ENCODE data around the gene LRFN2. TPM values are rescaled to one million over a fixed set of nuclear protein-coding genes. Genes with fewer than 3 reads are reported as not detected.
A peak's percentile ranks its signal among the peaks of the same experiment; 100 is the strongest.

The LRFN2 gene
- total RNA-seq, 1 donor, result not detected

DNA sequence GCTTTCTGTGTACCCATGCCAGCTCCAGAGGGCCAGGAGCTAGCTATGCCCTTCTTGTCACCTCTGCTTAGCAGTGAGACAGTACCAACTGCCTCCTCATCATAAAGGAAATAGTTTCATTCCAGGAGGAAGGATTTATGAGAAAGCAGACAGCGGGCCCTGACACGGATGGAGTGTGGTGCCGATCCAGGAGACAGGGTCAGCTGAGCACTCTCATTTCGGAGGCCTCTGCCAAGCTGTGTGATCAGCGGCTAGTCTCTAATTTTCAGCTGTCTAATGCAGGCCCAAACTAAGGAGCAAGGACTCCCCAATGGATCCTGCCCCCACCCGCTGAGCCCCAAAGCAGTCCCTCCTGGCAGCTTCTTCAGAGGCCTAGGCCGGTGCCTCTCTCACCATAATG, 103.1 kb downstream of the LRFN2 start:
- Histone ChIP-seq H3K27ac (ENCODE audit: low read depth, low read length) (no peak overlapping the region), H3K4me2 (ENCODE audit: insufficient read depth, low read length) (no peak overlapping the region), H3K36me3 (ENCODE audit: insufficient read depth, low read length) (no peaks in the 10 kb centered on the region), H3K27me3 (ENCODE audit: insufficient read depth, low read length) (no peaks in the 10 kb centered on the region), H3K79me2 (ENCODE audit: insufficient read depth, low read length) (no peaks in the 10 kb centered on the region), H3K4me3 (ENCODE audit: insufficient read depth, low read length) (no peak overlapping the region), H4K20me1 (ENCODE audit: insufficient read depth, low read length) (no peaks in the 10 kb centered on the region), H3K9me3 (ENCODE audit: low read depth, low read length) (no peaks in the 10 kb centered on the region), H3K4me1 (ENCODE audit: insufficient read depth, low read length) (no peaks in the 10 kb centered on the region), H2AFZ (ENCODE audit: low read length) (no peak overlapping the region)
- peak; percentile 46 for DNase-seq (ENCODE audit: insufficient read length, low spot score, missing footprints)
- TF ChIP-seq, protein P1, sequence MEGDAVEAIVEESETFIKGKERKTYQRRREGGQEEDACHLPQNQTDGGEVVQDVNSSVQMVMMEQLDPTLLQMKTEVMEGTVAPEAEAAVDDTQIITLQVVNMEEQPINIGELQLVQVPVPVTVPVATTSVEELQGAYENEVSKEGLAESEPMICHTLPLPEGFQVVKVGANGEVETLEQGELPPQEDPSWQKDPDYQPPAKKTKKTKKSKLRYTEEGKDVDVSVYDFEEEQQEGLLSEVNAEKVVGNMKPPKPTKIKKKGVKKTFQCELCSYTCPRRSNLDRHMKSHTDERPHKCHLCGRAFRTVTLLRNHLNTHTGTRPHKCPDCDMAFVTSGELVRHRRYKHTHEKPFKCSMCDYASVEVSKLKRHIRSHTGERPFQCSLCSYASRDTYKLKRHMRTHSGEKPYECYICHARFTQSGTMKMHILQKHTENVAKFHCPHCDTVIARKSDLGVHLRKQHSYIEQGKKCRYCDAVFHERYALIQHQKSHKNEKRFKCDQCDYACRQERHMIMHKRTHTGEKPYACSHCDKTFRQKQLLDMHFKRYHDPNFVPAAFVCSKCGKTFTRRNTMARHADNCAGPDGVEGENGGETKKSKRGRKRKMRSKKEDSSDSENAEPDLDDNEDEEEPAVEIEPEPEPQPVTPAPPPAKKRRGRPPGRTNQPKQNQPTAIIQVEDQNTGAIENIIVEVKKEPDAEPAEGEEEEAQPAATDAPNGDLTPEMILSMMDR (IDR thresholded peaks at IDR 0.05; ENCODE audit: extremely low read depth, low read depth, low read length), result no peak

DNA sequence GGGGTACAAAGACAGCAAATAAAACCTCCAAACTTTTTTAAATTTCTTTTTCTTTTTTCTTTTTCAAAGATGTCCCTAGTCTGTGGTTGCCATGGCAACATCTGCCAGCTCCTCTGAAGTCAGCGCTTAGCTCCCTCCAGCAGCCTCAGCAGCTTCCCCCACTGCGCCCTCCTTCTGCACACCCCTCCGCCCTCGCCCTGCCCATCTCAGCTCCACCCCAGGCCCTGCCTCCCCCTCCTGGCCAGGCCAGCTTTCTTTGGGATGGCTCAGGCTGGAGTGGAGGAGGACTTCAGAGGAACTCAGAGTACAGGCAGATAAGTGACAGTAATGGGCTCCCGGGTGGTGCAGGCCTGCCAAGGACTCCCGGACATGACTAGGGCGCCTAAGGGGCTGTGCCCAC, 104.6 kb downstream of the LRFN2 start:
- no peaks in the 10 kb centered on the region for H3K4me1 ChIP-seq (ENCODE audit: insufficient read depth, low read length)
- H3K27ac ChIP-seq (ENCODE audit: low read depth, low read length), result no peak overlapping the region
- no peak overlapping the region for H3K4me2 ChIP-seq (ENCODE audit: insufficient read depth, low read length)
- no peak for DNase-seq (ENCODE audit: insufficient read length, low spot score, missing footprints)
- no peaks in the 10 kb centered on the region for H3K79me2 ChIP-seq (ENCODE audit: insufficient read depth, low read length)
- no peaks in the 10 kb centered on the region for H3K27me3 ChIP-seq (ENCODE audit: insufficient read depth, low read length)
- H2AFZ ChIP-seq (ENCODE audit: low read length), result no peak overlapping the region
- H3K4me3 ChIP-seq (ENCODE audit: insufficient read depth, low read length), result no peak overlapping the region
- no peaks in the 10 kb centered on the region for H3K36me3 ChIP-seq (ENCODE audit: insufficient read depth, low read length)
- H3K9me3 ChIP-seq (ENCODE audit: low read depth, low read length), result no peaks in the 10 kb centered on the region
- H4K20me1 ChIP-seq (ENCODE audit: insufficient read depth, low read length), result no peaks in the 10 kb centered on the region
- TF ChIP-seq, protein P1 (IDR thresholded peaks at IDR 0.05; ENCODE audit: extremely low read depth, low read depth, low read length), result no peak

DNA sequence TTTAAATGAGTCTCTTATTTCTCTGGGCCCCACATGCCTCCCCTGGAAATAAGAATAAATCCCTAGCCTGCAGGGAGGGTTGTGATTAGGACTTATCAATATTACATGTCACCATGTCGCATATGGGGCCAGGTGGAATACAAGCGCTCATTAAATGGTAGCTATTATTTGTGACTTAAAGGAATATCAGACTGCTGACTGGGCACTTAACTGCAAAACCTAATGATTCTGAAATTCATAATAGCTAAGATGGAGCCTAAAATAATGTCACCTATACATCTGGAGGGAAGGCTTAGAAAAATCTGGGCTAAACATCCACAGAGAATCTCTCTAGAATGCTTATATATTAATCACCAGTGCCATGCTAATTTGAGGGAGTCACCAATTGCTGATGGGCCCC, 106.5 kb downstream of the LRFN2 start:
- peak; percentile 31 for DNase-seq (ENCODE audit: insufficient read length, low spot score, missing footprints)
- TF ChIP-seq, protein P1 (IDR thresholded peaks at IDR 0.05; ENCODE audit: extremely low read depth, low read depth, low read length), result no peak
- Histone ChIP-seq H3K79me2 (ENCODE audit: insufficient read depth, low read length) (no peaks in the 10 kb centered on the region), H3K27me3 (ENCODE audit: insufficient read depth, low read length) (no peaks in the 10 kb centered on the region), H3K36me3 (ENCODE audit: insufficient read depth, low read length) (no peaks in the 10 kb centered on the region), H3K4me1 (ENCODE audit: insufficient read depth, low read length) (no peaks in the 10 kb centered on the region), H3K4me3 (ENCODE audit: insufficient read depth, low read length) (no peak overlapping the region), H3K9me3 (ENCODE audit: low read depth, low read length) (no peaks in the 10 kb centered on the region), H3K27ac (ENCODE audit: low read depth, low read length) (no peak overlapping the region), H4K20me1 (ENCODE audit: insufficient read depth, low read length) (no peaks in the 10 kb centered on the region), H3K4me2 (ENCODE audit: insufficient read depth, low read length) (no peak overlapping the region), H2AFZ (ENCODE audit: low read length) (no peak overlapping the region)

DNA sequence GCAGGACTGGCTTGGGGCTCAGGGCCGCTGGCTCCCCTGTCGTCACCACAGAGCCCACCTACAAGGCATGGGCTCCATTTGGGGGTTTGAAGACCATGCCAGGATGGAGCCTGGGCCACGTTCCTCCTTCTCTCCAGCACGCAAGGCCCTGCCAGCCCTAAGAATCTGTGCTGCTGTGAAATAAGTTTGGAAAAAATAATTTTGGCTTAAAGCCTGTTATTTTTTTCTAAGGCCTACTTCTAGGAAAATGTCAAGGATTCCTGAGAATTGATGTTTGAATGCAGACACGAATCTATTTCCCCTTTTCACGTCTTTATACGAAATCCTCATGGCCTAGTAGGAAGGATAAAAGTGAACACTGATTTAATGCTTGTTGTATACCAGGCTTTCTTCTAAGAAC, 107.5 kb downstream of the LRFN2 start:
- TF ChIP-seq, protein P1 (IDR thresholded peaks at IDR 0.05; ENCODE audit: extremely low read depth, low read depth, low read length), result no peak

More for the DNA sequence above, 107.5 kb downstream of the LRFN2 start:
- no peaks in the 10 kb centered on the region for H3K36me3 ChIP-seq (ENCODE audit: insufficient read depth, low read length)
- H3K27ac ChIP-seq (ENCODE audit: low read depth, low read length), result no peak overlapping the region
- H3K9me3 ChIP-seq (ENCODE audit: low read depth, low read length), result no peaks in the 10 kb centered on the region
- no peaks in the 10 kb centered on the region for H3K27me3 ChIP-seq (ENCODE audit: insufficient read depth, low read length)
- no peaks in the 10 kb centered on the region for H3K79me2 ChIP-seq (ENCODE audit: insufficient read depth, low read length)
- DNase-seq (ENCODE audit: insufficient read length, low spot score, missing footprints), result no peak
- no peak overlapping the region for H3K4me3 ChIP-seq (ENCODE audit: insufficient read depth, low read length)
- H2AFZ ChIP-seq (ENCODE audit: low read length), result no peak overlapping the region
- no peak overlapping the region for H3K4me2 ChIP-seq (ENCODE audit: insufficient read depth, low read length)
- no peaks in the 10 kb centered on the region for H3K4me1 ChIP-seq (ENCODE audit: insufficient read depth, low read length)
- no peaks in the 10 kb centered on the region for H4K20me1 ChIP-seq (ENCODE audit: insufficient read depth, low read length)

All from osteoblast (primary cell).